Epithelial cell of prostate (primary cell): ENCODE results near the gene PLEKHF1.
"Not testable (repeated sequence)": the region's sequence is repeated elsewhere in the genome, so short reads cannot be mapped to it uniquely, and the experiment has no call there.

Experiments
- DNase-seq: peaks from one replicate; pipeline ENCODE4 v3.0.0-alpha.2; 2011; ENCODE audit warnings: low read depth, low spot score
- H3K27ac ChIP-seq: fragments of 450-650 bp; 2 replicates; pipeline ENCODE4 v1.5.1; 2017; ENCODE audit warnings: mild to moderate bottlenecking

PLEKHF1 gene

GRCh38 chr19:29695765-29696564, 30.7 kb downstream of the PLEKHF1 start:
- no peak for DNase-seq
- H3K27ac ChIP-seq, result no peak overlapping the region

GRCh38 chr19:29696565-29696846, 31.2 kb downstream of the PLEKHF1 start:
- H3K27ac ChIP-seq, result no peak overlapping the region
- DNase-seq, result no peak

DNA sequence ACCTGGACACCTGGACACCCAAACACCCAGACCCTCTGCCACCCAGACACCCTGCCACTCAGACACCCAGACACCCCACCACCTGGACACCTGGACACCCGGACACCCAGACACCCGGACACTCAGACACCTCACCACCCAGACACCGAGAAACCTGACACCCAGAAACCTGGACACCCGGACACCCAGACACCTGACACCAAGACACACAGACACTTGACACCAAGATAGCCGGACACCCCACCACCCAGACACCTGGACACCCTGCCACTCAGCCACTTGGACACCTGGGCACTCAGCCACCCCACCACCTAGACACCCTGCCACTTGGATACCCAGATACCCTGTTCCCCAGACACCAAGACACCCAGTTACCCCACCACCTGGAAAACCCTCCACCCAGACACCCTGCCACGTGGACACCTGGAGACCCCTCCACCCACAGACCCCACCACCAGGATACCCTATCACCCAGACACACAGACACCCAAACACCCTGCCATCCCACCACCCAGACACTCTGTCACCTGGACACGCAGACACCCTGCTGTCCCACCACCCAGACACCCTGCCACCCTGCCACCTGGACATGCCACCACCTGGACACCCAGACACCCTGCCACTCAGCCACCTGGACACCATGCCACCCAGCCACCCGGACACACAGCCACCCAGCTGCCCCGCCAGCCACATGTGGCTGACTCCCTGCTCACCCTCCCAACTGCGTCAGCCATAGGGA, 32.4 kb downstream of the PLEKHF1 start:
- no peak overlapping the region for H3K27ac ChIP-seq

GRCh38 chr19:29699861-29700260, 34.6 kb downstream of the PLEKHF1 start:
- H3K27ac ChIP-seq, result no peak overlapping the region
- no peak for DNase-seq

More for the DNA sequence above, 32.4 kb downstream of the PLEKHF1 start:
- DNase-seq, result no peak

DNA sequence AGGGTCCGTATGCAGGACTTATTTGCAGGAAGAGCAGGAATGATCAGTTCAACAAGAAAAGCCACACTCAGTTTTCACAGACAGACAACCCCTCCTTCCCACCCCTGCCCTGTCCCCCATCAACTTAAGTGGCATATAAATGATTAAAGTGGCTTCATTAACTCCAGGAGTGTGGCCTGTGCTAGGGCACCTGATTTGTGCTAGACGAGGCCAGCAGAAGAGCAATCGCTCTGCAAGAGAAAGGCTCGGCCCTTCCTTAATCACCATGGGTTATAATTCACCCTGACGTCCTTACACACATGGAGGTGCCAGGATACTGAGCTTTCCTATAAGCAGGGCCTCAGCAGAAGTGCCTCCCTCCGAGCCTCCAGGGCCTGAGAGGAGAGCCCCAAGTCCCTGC, 35.2 kb downstream of the PLEKHF1 start:
- H3K27ac ChIP-seq, result no peak overlapping the region

GRCh38 chr19:29702161-29702962, 37.1 kb downstream of the PLEKHF1 start:
- H3K27ac ChIP-seq, result no peak overlapping the region
- no peak for DNase-seq

More for the DNA sequence above, 35.2 kb downstream of the PLEKHF1 start:
- DNase-seq, result no peak

GRCh38 chr19:29702963-29703320, 37.7 kb downstream of the PLEKHF1 start:
- no peak for DNase-seq
- H3K27ac ChIP-seq, result no peak overlapping the region

DNA sequence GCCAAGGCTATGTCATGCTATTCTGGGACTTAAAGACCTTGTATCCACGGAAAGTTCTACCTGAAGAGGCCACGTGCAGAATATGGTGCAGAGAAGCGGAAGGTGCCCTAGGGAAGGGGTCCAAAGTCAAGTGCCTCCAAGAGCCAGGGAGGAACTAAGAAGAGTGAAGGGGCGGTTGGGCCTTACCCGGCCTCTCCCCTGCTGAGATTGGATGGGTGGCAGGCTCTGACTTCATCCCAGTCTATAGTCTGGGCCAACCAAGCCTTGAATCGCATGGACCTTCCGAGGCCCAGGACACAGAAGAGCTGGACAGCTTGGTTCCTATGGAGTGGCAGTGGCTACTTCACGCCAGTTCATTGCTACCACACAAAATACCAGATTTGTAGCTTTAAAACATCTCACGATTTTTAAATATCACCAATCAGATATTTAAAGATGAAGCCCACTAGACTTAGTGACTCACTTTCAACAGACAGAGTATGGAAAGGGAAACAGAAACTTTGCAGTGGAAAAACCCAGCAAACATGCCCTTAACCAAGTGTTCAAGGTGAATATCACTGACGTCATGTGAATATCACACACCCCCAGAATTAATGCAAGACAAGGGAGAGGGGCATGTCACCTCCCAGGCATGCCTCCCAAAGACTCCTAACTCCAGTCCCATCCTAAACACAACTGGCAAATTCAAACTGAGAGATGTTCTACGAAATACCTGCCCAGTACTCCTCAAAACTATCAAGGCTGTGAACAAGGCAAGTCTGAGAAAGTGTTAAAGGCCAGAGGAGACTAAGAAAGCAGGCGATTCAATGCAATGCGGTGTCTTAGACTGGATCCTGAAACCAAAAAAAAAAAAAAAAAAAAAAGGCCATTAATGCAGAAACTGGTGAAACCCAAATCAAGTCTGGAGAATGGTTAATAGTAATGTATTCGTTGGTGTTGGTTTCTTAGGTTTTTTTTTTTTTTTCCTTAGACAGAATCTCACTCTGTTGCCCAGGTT, 39.6 kb downstream of the PLEKHF1 start:
- DNase-seq, result no peak
- no peak overlapping the region for H3K27ac ChIP-seq

DNA sequence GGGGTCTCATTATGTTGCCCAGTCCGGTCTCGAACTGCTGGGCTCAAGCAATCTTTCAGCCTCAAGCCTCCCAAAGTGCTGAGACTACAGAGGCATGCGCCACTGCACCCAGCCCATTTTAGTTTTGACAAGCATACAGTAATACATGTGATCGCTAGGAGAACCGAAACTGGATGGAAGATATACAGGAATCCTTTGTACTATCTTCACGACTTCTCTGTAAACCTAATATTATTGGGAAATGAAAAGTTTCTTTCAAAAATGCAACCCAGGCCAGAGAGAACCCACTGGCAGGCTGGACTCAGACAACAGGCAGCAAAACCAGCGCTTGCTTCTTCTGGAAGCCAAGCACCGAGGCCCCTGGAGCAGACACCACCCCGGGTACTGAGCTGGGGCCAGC, 40.4 kb downstream of the PLEKHF1 start:
- DNase-seq, result no peak
- H3K27ac ChIP-seq, result no peak overlapping the region

- DNase-seq, result no peak
- H3K27ac ChIP-seq, result no peak overlapping the region
Observed at GRCh38 chr19:29706635-29707034, 41.4 kb downstream of the PLEKHF1 start.

DNA sequence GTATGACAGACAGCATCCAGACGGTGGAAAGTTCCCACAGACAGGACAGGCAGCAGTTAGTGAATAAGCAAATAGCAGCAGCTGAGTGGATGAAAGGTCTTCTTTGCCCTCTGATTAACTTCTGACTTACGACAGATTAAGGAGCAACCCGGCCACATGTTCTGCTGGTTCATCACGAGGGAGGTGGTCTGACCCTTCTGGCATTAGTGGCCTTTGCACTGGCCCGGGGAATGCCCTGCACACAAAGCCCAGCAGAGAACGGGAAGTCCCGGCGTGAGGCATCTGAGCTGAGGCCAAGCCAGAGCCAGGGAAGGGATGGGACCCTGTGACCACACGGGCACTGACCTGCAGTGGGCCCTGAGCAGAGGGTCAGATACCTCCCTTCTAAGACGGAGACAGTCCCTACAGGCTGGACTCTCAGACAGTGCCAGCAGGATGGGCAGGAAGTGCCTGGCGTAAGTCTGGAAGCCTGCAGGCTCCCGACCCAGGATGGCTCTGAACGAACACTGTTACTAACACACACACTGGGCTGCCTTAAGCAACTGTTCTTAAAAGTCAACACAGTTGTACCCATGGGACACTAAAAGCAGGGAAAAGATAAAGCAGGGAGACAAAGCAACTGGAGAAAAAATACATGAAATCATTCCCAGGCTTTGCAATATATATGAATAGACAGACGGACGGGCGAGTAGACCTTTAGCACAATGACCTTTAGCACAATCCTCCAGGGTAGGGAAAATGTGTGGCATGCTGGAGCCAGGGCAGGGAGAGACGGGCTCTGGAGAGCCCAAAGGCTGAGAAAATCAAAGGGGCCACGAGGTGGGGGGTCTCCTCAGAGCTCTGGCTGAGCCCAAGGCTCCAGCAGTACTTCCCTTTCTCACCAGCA, 43.5 kb downstream of the PLEKHF1 start:
- H3K27ac ChIP-seq, result no peak overlapping the region
- no peak for DNase-seq

- not testable (repeated sequence) for H3K27ac ChIP-seq, DNase-seq
Observed at GRCh38 chr19:29709440-29709798, 44.2 kb downstream of the PLEKHF1 start.

DNA sequence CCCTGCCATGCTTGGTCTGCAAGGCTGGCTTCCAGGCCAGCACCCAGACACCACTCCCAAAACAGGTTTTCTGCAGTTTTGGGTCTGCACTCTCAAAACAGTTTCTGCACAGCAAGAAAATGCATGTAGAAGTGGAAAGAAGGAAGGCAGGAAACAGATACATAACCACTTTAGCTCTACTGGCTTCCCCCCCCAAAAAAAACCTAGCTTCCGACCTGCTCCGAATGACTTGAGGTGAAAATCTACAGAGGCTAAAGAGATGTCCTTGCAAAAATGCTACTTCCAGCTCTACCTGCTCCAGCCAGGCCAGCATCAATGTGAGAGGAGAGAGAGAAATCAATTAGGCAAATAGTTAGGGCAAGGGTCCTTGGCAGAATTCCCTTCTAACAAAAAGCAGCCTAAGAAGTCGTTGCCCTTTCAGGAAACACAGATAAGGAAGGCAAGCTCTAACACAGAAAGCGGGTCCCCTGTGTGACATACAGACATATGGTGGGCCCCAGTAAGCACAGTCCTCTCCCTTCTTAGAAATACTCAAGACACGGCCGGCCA, 46.4 kb downstream of the PLEKHF1 start:
- no peak for DNase-seq
- H3K27ac ChIP-seq, result no peak overlapping the region

GRCh38 chr19:29712744-29713516, 47.7 kb downstream of the PLEKHF1 start:
- no peak for DNase-seq
- no peak overlapping the region for H3K27ac ChIP-seq

GRCh38 chr19:29714371-29714952, 49.2 kb downstream of the PLEKHF1 start:
- DNase-seq, result no peak
- peak overlapping the region; percentile 76 for H3K27ac ChIP-seq

GRCh38 chr19:29714953-29715700, 49.9 kb downstream of the PLEKHF1 start, which contains the start of gene C19orf12:
Gene C19orf12, minus strand, starts transcription at chr19:29715261. Its CDS starts 6,848 bp downstream, at chr19:29708413.
- H3K27ac ChIP-seq, result peak within 1 kb of the TSS; percentile 76
- DNase-seq, result no peak
